Type B pancreatic cell (in vitro differentiated cells): ENCODE measurements around the gene GALNS. TPM values are rescaled to one million over a fixed set of nuclear protein-coding genes. Genes with fewer than 3 reads are reported as not detected.

Source experiments
- DNase-seq: peaks from one replicate; pipeline ENCODE4 v3.0.0; 2021; ENCODE audit warnings: mixed read lengths; ENCODE audit not compliant: unreplicated experiment; ENCODE audit errors: extremely low spot score
- H3K27ac Mint-ChIP-seq: 2 replicates; pipeline ENCODE4 v1.8.0; 2021; ENCODE audit warnings: mild to moderate bottlenecking, mixed read lengths
- H3K27me3 Mint-ChIP-seq: 2 replicates; pipeline ENCODE4 v1.8.0; 2021; ENCODE audit warnings: mixed read lengths
- H3K36me3 Mint-ChIP-seq: 2 replicates; pipeline ENCODE4 v1.8.0; 2021; ENCODE audit warnings: mixed read lengths
- H3K4me1 Mint-ChIP-seq: one replicate; pipeline ENCODE4 v1.8.0; 2021; ENCODE audit warnings: mixed read lengths; ENCODE audit not compliant: unreplicated experiment
- H3K4me3 Mint-ChIP-seq: 2 replicates; pipeline ENCODE4 v1.8.0; 2021; ENCODE audit warnings: mild to moderate bottlenecking, mixed read lengths
- H3K9me3 Mint-ChIP-seq: 2 replicates; pipeline ENCODE4 v1.8.0; 2021; ENCODE audit warnings: mixed read lengths
- total RNA-seq: library from RNA; stranded (reverse); gene quantifications from 2 replicates; pipeline ENCODE4 v1.2.1, GENCODE V29; 2021; ENCODE audit warnings: low replicate concordance
- TF ChIP-seq, protein P1 (sequence below): fragments of 200-600 bp; sonication (generic); conservative IDR thresholded peaks from 2 replicates; pipeline ENCODE4 v1.5.0; 2021; ENCODE audit warnings: antibody characterized with exemption, mild to moderate bottlenecking

GALNS gene
- total RNA-seq, 1 donor from 2014 or later, result 30.2 TPM

DNA sequence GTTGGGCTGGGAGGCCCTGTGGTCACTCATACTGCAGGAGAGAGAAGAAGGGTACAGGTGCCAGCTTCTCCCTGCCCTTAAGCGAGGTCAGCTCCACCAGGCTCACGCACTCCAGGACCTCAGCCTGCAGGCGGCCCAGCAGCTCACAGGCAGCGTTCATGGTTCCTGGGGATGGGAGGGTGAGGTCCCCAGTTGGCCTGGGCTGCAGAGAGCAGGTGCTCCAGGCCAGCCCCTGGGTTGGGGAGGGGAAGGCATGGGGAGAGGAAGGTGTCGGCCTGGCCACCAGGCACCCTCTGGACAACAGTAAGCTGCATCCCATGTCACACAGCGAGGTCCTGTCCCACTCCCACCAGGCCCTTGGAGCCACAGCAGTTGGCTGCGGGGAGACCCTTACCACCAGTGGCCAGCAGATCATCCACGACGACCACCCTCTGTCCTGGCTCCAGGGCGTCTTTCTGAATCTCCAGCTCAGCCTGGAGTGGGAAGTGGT, 47.0 kb downstream of the GALNS start:
- Mint-ChIP-seq H3K36me3 (no peaks in the 10 kb centered on the region), H3K9me3 (no peaks in the 10 kb centered on the region), H3K27ac (peak overlapping the region; percentile 76), H3K4me1 (peaks cover 3% of the 10 kb centered on the region), H3K27me3 (no peaks in the 10 kb centered on the region), H3K4me3 (peak overlapping the region; percentile 90)
- TF ChIP-seq, protein P1, sequence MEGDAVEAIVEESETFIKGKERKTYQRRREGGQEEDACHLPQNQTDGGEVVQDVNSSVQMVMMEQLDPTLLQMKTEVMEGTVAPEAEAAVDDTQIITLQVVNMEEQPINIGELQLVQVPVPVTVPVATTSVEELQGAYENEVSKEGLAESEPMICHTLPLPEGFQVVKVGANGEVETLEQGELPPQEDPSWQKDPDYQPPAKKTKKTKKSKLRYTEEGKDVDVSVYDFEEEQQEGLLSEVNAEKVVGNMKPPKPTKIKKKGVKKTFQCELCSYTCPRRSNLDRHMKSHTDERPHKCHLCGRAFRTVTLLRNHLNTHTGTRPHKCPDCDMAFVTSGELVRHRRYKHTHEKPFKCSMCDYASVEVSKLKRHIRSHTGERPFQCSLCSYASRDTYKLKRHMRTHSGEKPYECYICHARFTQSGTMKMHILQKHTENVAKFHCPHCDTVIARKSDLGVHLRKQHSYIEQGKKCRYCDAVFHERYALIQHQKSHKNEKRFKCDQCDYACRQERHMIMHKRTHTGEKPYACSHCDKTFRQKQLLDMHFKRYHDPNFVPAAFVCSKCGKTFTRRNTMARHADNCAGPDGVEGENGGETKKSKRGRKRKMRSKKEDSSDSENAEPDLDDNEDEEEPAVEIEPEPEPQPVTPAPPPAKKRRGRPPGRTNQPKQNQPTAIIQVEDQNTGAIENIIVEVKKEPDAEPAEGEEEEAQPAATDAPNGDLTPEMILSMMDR, result no peak
- no peak for DNase-seq

DNA sequence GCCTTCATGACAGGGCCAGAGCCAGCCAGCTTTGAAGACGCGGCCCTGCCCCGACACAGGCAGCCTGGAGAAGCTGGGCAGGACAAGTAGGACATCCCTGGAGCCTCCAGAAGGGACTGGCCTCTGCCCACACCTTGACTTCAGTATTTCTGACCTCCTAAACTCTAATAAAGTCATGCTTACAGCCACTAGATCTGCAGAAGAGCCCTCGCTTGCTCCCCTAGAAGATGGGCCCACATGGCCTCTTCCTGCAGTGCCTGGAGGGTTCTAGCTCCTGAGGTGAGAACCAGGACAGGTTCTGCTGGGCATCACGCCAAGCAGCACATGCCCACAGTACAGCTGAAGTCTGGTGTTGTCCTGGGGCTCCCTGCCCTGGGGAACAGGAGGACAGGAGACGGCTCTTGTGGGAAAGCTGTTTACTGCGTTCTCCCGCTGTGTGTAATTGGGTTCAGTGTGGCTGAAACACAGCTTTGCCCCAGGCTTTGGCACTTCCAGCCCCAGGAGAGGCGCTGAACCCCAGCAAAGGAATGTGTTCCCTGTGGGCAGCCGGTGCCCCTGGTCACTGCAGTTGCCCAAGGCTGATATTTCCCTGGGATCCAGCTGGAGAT, 47.6 kb downstream of the GALNS start:
- Mint-ChIP-seq H3K27ac (no peak overlapping the region), H3K4me3 (peak overlapping the region; percentile 90), H3K4me1 (peaks cover 3% of the 10 kb centered on the region), H3K27me3 (no peaks in the 10 kb centered on the region), H3K9me3 (no peaks in the 10 kb centered on the region), H3K36me3 (no peaks in the 10 kb centered on the region)
- DNase-seq, result no peak
- TF ChIP-seq, protein P1, result no peak

DNA sequence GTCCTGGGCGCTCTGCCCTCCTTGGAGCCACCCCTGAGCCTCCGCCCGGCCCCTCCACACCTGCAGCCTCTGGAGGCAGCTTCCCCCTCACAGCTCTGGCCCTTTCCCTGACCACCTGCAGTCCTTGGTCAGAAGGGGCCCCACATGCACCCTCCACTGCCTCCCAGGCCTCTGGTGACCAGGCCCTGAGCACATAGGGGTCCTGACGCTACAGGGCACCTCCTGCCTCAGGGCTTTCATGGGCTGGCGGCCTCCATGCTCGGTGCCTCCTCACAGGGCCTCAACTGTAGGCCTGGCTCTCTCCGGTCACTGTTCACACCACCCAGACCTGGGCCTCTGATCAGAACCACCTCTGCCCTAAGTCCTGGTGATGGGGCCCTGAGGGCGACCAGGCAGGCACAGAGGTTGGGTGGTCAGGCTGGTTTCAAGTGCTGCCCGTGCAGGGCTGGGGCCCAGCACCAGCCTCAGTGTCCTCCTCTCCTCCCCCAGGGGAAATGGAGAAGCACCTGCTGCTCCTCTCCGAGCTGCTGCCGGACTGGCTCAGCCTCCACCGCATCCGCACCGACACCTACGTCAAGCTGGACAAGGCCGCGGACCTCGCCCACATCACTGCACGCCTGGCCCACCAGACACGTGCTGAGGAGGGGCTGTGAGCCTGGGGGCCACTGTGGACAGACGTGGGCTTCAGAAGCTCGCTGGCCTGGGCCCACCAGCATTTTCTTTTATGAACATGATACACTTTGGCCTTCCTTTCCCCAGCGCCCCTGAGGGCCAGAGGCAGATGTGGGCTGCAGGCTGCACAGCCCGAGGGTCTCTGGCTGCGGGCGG, 48.9 kb downstream of the GALNS start:
- Mint-ChIP-seq H3K4me1 (no peaks in the 10 kb centered on the region), H3K27me3 (no peaks in the 10 kb centered on the region), H3K9me3 (no peaks in the 10 kb centered on the region), H3K36me3 (no peaks in the 10 kb centered on the region), H3K27ac (no peak overlapping the region), H3K4me3 (peak overlapping the region; percentile 39)
- TF ChIP-seq, protein P1, result no peak
- no peak for DNase-seq

DNA sequence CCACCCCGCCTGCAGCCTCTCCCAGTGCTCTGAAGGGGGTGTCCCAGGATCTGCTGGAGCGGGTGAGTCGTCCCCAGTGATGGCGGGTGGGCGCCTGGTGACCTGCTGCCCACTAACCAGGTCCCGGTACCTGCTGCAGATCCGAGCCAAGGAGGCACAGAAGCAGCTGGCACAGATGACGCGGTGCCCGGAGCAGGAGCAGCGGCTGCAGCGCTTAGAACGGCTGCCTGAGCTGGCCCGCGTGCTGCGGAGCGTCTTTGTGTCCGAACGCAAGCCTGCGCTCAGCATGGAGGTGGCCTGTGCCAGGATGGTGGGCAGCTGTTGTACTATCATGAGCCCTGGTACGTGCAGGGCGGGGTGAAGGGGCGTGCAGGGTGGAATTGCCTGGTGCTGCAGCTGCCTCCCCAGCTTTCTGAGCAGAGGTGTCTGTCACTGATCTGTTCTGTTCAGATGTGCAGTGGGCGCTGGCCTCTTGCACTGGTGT, 49.6 kb downstream of the GALNS start:
- no peak for DNase-seq
- no peaks in the 10 kb centered on the region for H3K36me3 Mint-ChIP-seq
- H3K27me3 Mint-ChIP-seq, result no peaks in the 10 kb centered on the region
- TF ChIP-seq, protein P1, result no peak
- no peak overlapping the region for H3K27ac Mint-ChIP-seq
- H3K4me3 Mint-ChIP-seq, result no peak overlapping the region
- H3K9me3 Mint-ChIP-seq, result no peaks in the 10 kb centered on the region
- H3K4me1 Mint-ChIP-seq, result no peaks in the 10 kb centered on the region

DNA sequence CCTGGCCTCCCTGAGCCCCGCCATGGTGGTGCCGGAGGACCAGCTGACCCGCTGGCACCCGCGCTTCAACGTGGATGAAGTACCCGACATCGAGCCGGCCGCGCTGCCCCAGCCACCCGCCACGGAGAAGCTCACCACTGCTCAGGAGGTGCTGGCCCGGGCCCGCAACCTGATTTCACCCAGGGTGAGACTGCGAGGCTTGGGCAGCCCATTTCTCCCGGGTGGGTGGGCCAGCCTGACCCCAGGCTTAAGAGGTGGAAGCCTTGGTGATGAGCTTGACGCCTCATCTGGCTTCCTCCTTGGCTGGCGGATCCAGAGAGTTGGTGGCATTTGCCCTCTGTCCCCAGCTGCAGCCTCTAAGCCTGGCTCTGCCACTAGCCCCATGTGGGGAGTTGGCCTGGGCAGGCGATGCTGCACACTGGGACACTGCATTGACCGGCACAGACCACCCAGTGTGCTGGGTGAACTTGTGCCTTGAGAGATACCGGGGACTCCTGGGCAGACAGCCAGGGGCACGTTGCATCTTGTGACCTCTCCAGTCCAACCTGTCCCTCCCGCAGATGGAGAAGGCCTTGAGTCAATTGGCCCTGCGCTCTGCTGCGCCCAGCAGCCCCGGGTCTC, 50.1 kb downstream of the GALNS start:
- no peaks in the 10 kb centered on the region for H3K4me1 Mint-ChIP-seq
- H3K27ac Mint-ChIP-seq, result no peak overlapping the region
- H3K4me3 Mint-ChIP-seq, result no peak overlapping the region
- H3K27me3 Mint-ChIP-seq, result no peaks in the 10 kb centered on the region
- TF ChIP-seq, protein P1, result no peak
- DNase-seq, result no peak
- no peaks in the 10 kb centered on the region for H3K36me3 Mint-ChIP-seq
- H3K9me3 Mint-ChIP-seq, result no peaks in the 10 kb centered on the region
